Left hindlimb (tissue), 1 donor: Measurements from ENCODE around the gene UTP18.
"Not testable (repeated sequence)": the region's sequence is repeated elsewhere in the genome, so short reads cannot be mapped to it uniquely, and the experiment has no call there.

Experiments used
- DNase-seq: peaks from one replicate; pipeline ENCODE4 v3.0.0-alpha.2; 2018

UTP18 gene

GRCh38 chr17:51260237-51261023 lies at the start of gene UTP18:
Gene UTP18 (plus strand): TSS chr17:51260546. CDS start chr17:51260585, 39 bp downstream.
- DNase-seq: peak; percentile 98

GRCh38 chr17:51214920-51215319 lies 45.4 kb upstream of the UTP18 start:
- no peak for DNase-seq

- no peak for DNase-seq
Measured at GRCh38 chr17:51217946-51218345, 42.4 kb upstream of the UTP18 start.

- DNase-seq: no peak
Measured at GRCh38 chr17:51221322-51221721, 39.0 kb upstream of the UTP18 start.

GRCh38 chr17:51224402-51225262 lies 35.7 kb upstream of the UTP18 start:
- DNase-seq: no peak

- DNase-seq: not testable (repeated sequence)
Measured at GRCh38 chr17:51225523-51225922, 34.8 kb upstream of the UTP18 start.

GRCh38 chr17:51228161-51228560 lies 32.2 kb upstream of the UTP18 start:
- DNase-seq: no peak

GRCh38 chr17:51229889-51230288 lies 30.5 kb upstream of the UTP18 start:
- DNase-seq: no peak

GRCh38 chr17:51230306-51230705 lies 30.0 kb upstream of the UTP18 start:
- no peak for DNase-seq

- DNase-seq: no peak
Measured at GRCh38 chr17:51231999-51232398, 28.3 kb upstream of the UTP18 start.

GRCh38 chr17:51234162-51234561 lies 26.2 kb upstream of the UTP18 start:
- DNase-seq: no peak

GRCh38 chr17:51238255-51238887 lies 22.0 kb upstream of the UTP18 start:
- DNase-seq: no peak

- DNase-seq: no peak
Measured at GRCh38 chr17:51240275-51240674, 20.1 kb upstream of the UTP18 start.

GRCh38 chr17:51244041-51244440 lies 16.3 kb upstream of the UTP18 start:
- no peak for DNase-seq

GRCh38 chr17:51245535-51245934 lies 14.8 kb upstream of the UTP18 start:
- DNase-seq: no peak

- DNase-seq: no peak
Measured at GRCh38 chr17:51250314-51250840, 10.0 kb upstream of the UTP18 start.

- no peak for DNase-seq
Measured at GRCh38 chr17:51251010-51251409, 9.3 kb upstream of the UTP18 start.

GRCh38 chr17:51255673-51256072 lies 4.7 kb upstream of the UTP18 start:
- no peak for DNase-seq

GRCh38 chr17:51256101-51256500 lies 4.2 kb upstream of the UTP18 start:
- no peak for DNase-seq

- no peak for DNase-seq
Measured at GRCh38 chr17:51257150-51258081, 2.9 kb upstream of the UTP18 start.

- peak; percentile 53 for DNase-seq
Measured at GRCh38 chr17:51258756-51259563, 1.4 kb upstream of the UTP18 start.
